ENCODE data around the gene CFAP46. TPM values are rescaled to one million over a fixed set of nuclear protein-coding genes. Genes with fewer than 3 reads are reported as not detected.
"Not testable (repeated sequence)": the region's sequence is repeated elsewhere in the genome, so short reads cannot be mapped to it uniquely, and the experiment has no call there.

The CFAP46 gene
- total RNA-seq, 2 experiments from 2014 or later = not detected

- intact Hi-C loops (cut with micrococcal nuclease; ENCODE audit: unreplicated experiment); H3K27ac ChIP-seq (ENCODE audit: low read depth, low read length, poor library complexity, severe bottlenecking); H3K9me3 ChIP-seq (ENCODE audit: low read length); BruUV-seq (replicated peaks); POLR2A ChIA-PET; CTCF ChIA-PET (ENCODE audit: unreplicated experiment); H3K79me2 ChIP-seq (ENCODE audit: insufficient read depth, low read depth, low read length); H3K4me1 ChIP-seq (ENCODE audit: insufficient read depth, low read length, poor library complexity, severe bottlenecking); H2AFZ ChIP-seq (ENCODE audit: low read length); H3K4me2 ChIP-seq (ENCODE audit: low read length); H3K36me3 ChIP-seq (ENCODE audit: insufficient read depth, low read length); H3K4me3 ChIP-seq (ENCODE audit: low read depth, low read length, poor library complexity, severe bottlenecking); H3K9me2 ChIP-seq (ENCODE audit: insufficient read depth, low read length); H4K20me1 ChIP-seq (ENCODE audit: insufficient read depth, low read length): not testable (repeated sequence)
- peak; percentile 26 for DNase-seq (ENCODE audit: low spot score)
- peak; percentile 67 for TF ChIP-seq CTCF (conservative IDR thresholded peaks at IDR 0.05; ENCODE audit: low read length)
These were observed 48.6 kb downstream of the CFAP46 start for GRCh38 chr10:132893786-132894185.

GRCh38 chr10:132893090-132893489 is 49.3 kb downstream of the CFAP46 start:
- no peaks in the 10 kb centered on the region for H3K9me3 ChIP-seq (ENCODE audit: low read length)
- no peak for DNase-seq (ENCODE audit: low spot score)
- no peak overlapping the region for H3K4me2 ChIP-seq (ENCODE audit: low read length)
- ChIA-PET CTCF (ENCODE audit: unreplicated experiment) (no interaction called here), POLR2A (no interaction called here)
- no peaks in the 10 kb centered on the region for H3K36me3 ChIP-seq (ENCODE audit: insufficient read depth, low read length)
- H4K20me1 ChIP-seq (ENCODE audit: insufficient read depth, low read length) = no peaks in the 10 kb centered on the region
- no peak overlapping the region for H3K27ac ChIP-seq (ENCODE audit: low read depth, low read length, poor library complexity, severe bottlenecking)
- no peaks in the 10 kb centered on the region for H3K79me2 ChIP-seq (ENCODE audit: insufficient read depth, low read depth, low read length)
- no TSS peak for BruUV-seq (replicated peaks)
- no peak for TF ChIP-seq EZH2phosphoT487 (IDR thresholded peaks at IDR 0.05; ENCODE audit: borderline replicate concordance, low read depth, low read length)
- no peak for TF ChIP-seq CTCF (conservative IDR thresholded peaks at IDR 0.05; ENCODE audit: low read length)
- no peak overlapping the region for H3K4me3 ChIP-seq (ENCODE audit: low read depth, low read length, poor library complexity, severe bottlenecking)
- no peaks in the 10 kb centered on the region for H3K9me2 ChIP-seq (ENCODE audit: insufficient read depth, low read length)
- no peaks in the 10 kb centered on the region for H3K4me1 ChIP-seq (ENCODE audit: insufficient read depth, low read length, poor library complexity, severe bottlenecking)
- intact Hi-C loops (cut with micrococcal nuclease; ENCODE audit: unreplicated experiment) = no loop called here
- H2AFZ ChIP-seq (ENCODE audit: low read length) = no peak overlapping the region

GRCh38 chr10:132892004-132892403 is 50.4 kb downstream of the CFAP46 start:
- no peak for DNase-seq (ENCODE audit: low spot score)
- Histone ChIP-seq H3K36me3 (ENCODE audit: insufficient read depth, low read length) (no peaks in the 10 kb centered on the region), H3K79me2 (ENCODE audit: insufficient read depth, low read depth, low read length) (no peaks in the 10 kb centered on the region), H3K27ac (ENCODE audit: low read depth, low read length, poor library complexity, severe bottlenecking) (no peak overlapping the region), H2AFZ (ENCODE audit: low read length) (no peak overlapping the region), H3K9me2 (ENCODE audit: insufficient read depth, low read length) (no peaks in the 10 kb centered on the region), H3K4me2 (ENCODE audit: low read length) (no peak overlapping the region), H3K9me3 (ENCODE audit: low read length) (no peaks in the 10 kb centered on the region), H3K4me1 (ENCODE audit: insufficient read depth, low read length, poor library complexity, severe bottlenecking) (no peaks in the 10 kb centered on the region), H3K4me3 (ENCODE audit: low read depth, low read length, poor library complexity, severe bottlenecking) (no peak overlapping the region), H4K20me1 (ENCODE audit: insufficient read depth, low read length) (no peaks in the 10 kb centered on the region)
- CTCF ChIA-PET (ENCODE audit: unreplicated experiment) = no interaction called here
- TF ChIP-seq EZH2phosphoT487 (IDR thresholded peaks at IDR 0.05; ENCODE audit: borderline replicate concordance, low read depth, low read length) (no peak), CTCF (conservative IDR thresholded peaks at IDR 0.05; ENCODE audit: low read length) (no peak)
- no TSS peak for BruUV-seq (replicated peaks)
- POLR2A ChIA-PET = interaction anchor here (0.8 kb wide), 1 partner anchor 9 kb away, joined by 3 read pairs; no protein-coding TSS in a partner anchor
- intact Hi-C loops (cut with micrococcal nuclease; ENCODE audit: unreplicated experiment) = no loop called here
